GM10266 (cell line): Measurements from ENCODE around the gene JMJD1C.
"Not testable (repeated sequence)": the region's sequence is repeated elsewhere in the genome, so short reads cannot be mapped to it uniquely, and the experiment has no call there.

Source experiments
- DNase-seq: peaks from one replicate; pipeline ENCODE4 v3.0.0; 2012; ENCODE audit errors: extremely low spot score
- TF ChIP-seq, protein P1 (sequence below): IDR thresholded peaks from 2 replicates; pipeline ENCODE4 v1.5.1; 2012; ENCODE audit warnings: mild to moderate bottlenecking, low read depth; ENCODE audit not compliant: control insufficient read depth, insufficient read depth; ENCODE audit errors: missing control alignments

Gene JMJD1C

GRCh38 chr10:63246356-63246755, 219.4 kb downstream of the JMJD1C start:
- TF ChIP-seq, protein P1, sequence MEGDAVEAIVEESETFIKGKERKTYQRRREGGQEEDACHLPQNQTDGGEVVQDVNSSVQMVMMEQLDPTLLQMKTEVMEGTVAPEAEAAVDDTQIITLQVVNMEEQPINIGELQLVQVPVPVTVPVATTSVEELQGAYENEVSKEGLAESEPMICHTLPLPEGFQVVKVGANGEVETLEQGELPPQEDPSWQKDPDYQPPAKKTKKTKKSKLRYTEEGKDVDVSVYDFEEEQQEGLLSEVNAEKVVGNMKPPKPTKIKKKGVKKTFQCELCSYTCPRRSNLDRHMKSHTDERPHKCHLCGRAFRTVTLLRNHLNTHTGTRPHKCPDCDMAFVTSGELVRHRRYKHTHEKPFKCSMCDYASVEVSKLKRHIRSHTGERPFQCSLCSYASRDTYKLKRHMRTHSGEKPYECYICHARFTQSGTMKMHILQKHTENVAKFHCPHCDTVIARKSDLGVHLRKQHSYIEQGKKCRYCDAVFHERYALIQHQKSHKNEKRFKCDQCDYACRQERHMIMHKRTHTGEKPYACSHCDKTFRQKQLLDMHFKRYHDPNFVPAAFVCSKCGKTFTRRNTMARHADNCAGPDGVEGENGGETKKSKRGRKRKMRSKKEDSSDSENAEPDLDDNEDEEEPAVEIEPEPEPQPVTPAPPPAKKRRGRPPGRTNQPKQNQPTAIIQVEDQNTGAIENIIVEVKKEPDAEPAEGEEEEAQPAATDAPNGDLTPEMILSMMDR: no peak
- no peak for DNase-seq

- DNase-seq: no peak
- TF ChIP-seq, protein P1: no peak
Measured at GRCh38 chr10:63241841-63242281, 223.9 kb downstream of the JMJD1C start.

DNA sequence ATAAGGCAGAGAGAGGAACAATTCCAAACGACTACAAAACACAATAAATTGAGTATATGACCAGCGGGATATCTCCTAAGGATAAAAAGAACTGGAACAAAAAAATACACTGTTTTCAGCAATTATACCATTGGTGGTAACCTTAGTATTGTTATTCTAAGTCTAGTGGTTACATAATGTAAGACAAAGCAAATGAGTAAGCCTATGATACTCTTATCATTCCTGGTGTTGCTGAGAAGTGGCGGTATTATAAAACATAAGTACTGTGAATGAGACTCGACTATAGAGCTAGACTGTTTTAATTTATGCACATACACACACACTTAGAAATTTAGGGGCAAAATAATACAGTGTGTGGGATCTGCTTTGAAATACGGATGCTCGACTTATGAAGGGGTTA, 225.0 kb downstream of the JMJD1C start:
- no peak for DNase-seq
- TF ChIP-seq, protein P1: no peak

DNA sequence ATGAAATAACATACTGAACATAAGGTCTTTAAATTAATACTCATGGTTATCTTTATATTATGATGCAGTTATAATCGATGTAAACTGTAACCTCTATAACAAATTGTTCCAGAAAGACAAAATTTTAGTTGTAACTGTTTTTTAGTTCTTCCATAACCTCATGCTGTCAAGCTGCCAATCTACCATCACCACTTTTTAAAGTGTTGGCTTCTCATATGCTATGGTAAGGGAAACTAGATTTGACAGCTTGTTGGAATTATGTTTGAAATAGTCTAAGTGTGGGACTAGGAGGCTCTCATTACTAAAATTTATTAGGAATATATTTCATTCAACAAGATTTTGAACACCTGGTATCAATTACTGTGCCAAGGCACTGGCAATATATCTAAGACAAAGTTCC, 227.3 kb downstream of the JMJD1C start:
- no peak for DNase-seq
- TF ChIP-seq, protein P1: no peak

DNA sequence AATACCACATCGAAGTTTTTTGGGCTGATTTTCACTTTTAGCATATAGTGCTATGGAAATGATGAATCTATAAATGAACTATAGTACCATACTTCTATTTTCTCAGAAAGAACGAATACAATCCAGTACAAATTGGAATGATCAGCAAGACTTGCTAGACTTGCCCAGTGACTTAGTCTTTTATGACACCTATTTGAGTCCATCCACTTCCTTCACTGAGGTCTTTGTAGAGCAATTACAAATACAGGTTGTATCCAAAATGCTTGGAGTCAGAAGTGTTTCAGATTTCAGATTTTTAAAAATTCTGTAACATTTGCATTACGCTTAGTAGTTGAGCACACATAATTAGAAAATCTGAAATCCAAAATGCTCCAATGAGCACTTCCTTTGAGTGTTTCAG, 228.4 kb downstream of the JMJD1C start:
- TF ChIP-seq, protein P1: no peak
- no peak for DNase-seq

DNA sequence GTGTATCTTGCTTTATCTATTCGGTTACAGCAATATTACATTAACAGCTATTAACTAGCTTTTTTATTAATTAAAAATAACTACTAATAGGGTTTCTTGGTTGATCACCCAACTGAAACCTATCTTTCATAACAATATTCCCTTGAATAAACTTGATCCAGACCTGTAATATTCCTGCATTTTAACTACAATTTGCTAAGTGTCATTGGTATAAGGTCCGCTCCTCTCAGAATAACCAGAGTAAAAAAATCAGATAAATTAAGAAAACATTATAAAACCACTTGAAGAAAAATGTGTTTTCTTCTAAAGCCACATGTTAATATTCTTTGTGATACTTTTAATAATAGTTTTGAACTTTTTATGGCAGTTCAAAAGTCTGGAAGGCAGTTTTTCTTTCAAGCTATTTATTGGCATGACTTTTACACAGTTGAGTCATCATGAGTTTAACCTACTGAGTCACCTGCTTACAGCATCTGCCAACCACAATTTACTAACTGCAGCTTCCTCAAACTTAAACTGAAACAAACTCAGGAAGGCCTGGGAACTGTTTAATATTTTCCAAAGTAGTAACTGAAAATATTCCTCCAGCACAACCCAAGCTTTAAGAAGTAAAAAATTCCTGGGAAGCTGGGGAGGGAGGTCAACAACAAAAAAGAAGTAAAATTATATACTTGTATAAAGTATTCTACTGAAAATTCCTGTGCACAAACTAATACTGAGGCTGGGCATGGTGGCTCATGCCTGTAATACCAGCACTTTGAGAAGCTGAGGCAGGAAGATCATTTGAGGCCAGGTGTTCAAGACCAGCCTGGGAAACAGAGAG, 229.5 kb downstream of the JMJD1C start:
- peak; percentile 39 for DNase-seq
- TF ChIP-seq, protein P1: no peak

DNA sequence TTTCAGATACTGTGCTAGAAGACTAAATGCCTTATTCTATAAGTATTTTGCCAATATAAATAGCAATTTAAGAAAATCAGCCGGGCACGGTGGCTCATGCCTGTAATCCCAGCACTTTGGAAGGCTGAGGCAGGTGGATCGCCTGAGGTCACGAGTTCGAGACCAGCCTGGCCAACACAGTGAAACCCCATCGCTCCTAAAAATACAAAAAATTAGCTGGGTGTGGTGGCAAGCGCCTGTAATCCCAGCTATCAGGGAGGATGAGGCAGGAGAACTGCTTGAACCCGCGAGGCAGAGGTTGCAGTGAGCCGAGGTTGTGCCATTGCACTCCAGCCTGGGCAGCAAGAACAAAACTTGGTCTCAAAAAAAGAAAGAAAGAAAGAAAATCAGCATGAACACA, 230.6 kb downstream of the JMJD1C start:
- DNase-seq: not testable (repeated sequence)
